T-helper 9 cell (primary cell): ENCODE data around the gene ABCA1.
"Not testable (repeated sequence)": the region's sequence is repeated elsewhere in the genome, so short reads cannot be mapped to it uniquely, and the experiment has no call there.

Experiments
- DNase-seq: peaks from one replicate; pipeline ENCODE4 v3.0.0-alpha.2; 2020

Gene ABCA1

GRCh38 chr9:104788251-104788650 is 139.7 kb downstream of the ABCA1 start:
- no peak for DNase-seq

GRCh38 chr9:104787306-104788015 is 140.5 kb downstream of the ABCA1 start:
- no peak for DNase-seq

GRCh38 chr9:104786293-104786692 is 141.7 kb downstream of the ABCA1 start:
- no peak for DNase-seq

- DNase-seq, result no peak
Measured at GRCh38 chr9:104784098-104784497, 143.9 kb downstream of the ABCA1 start.

GRCh38 chr9:104783588-104783987 is 144.4 kb downstream of the ABCA1 start:
- DNase-seq, result no peak

GRCh38 chr9:104780796-104781395 is 147.1 kb downstream of the ABCA1 start:
- no peak for DNase-seq

GRCh38 chr9:104779946-104780535 is 147.9 kb downstream of the ABCA1 start:
- DNase-seq, result no peak

GRCh38 chr9:104779334-104779733 is 148.6 kb downstream of the ABCA1 start:
- no peak for DNase-seq

GRCh38 chr9:104778802-104779201 is 149.2 kb downstream of the ABCA1 start:
- no peak for DNase-seq

- DNase-seq, result no peak
Measured at GRCh38 chr9:104776797-104777196, 151.2 kb downstream of the ABCA1 start.

GRCh38 chr9:104775976-104776375 is 152.0 kb downstream of the ABCA1 start:
- no peak for DNase-seq

- DNase-seq, result no peak
Measured at GRCh38 chr9:104775574-104775936, 152.4 kb downstream of the ABCA1 start.

- DNase-seq, result no peak
Measured at GRCh38 chr9:104774831-104775573, 153.0 kb downstream of the ABCA1 start.

GRCh38 chr9:104774132-104774531 is 153.8 kb downstream of the ABCA1 start:
- no peak for DNase-seq

- DNase-seq, result no peak
Measured at GRCh38 chr9:104772714-104773510, 155.0 kb downstream of the ABCA1 start.

- DNase-seq, result no peak
Measured at GRCh38 chr9:104769655-104770054, 158.3 kb downstream of the ABCA1 start.

- DNase-seq, result not testable (repeated sequence)
Measured at GRCh38 chr9:104769029-104769428, 158.9 kb downstream of the ABCA1 start.

- no peak for DNase-seq
Measured at GRCh38 chr9:104767507-104767906, 160.4 kb downstream of the ABCA1 start.

GRCh38 chr9:104766025-104766424 is 161.9 kb downstream of the ABCA1 start:
- DNase-seq, result no peak

- no peak for DNase-seq
Measured at GRCh38 chr9:104765138-104765537, 162.8 kb downstream of the ABCA1 start.

- DNase-seq, result no peak
Measured at GRCh38 chr9:104758974-104759373, 169.0 kb downstream of the ABCA1 start.

- no peak for DNase-seq
Measured at GRCh38 chr9:104750185-104750767, 177.7 kb downstream of the ABCA1 start.
